ENCODE measurements around the gene CSNK2A1. TPM values are rescaled to one million over a fixed set of nuclear protein-coding genes. Genes with fewer than 3 reads are reported as not detected.
"Not testable (repeated sequence)": the region's sequence is repeated elsewhere in the genome, so short reads cannot be mapped to it uniquely, and the experiment has no call there.

CSNK2A1 gene
- polyA plus RNA-seq, 5 donors = 103 to 163 (median 140) TPM

DNA sequence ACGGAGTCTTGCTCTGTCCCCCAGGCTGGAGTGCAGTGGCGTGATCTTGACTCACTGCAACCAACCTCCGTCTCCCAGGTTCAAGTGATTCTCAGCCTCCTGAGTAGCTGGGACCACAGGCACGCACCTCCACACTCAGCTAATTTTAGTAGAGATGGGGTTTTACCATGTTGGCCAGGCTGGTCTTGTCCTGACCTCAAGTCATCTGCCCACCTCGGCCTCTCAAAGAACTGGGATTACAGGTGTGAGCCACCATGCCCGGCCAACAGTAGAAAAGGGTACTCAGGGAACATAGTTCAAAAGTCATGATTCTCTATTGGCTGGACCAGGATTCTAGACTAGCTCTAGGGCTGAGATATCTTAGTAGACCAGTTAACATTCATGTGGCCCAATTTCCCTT lies 5.6 kb downstream of the CSNK2A1 start:
- DNase-seq = no peak

DNA sequence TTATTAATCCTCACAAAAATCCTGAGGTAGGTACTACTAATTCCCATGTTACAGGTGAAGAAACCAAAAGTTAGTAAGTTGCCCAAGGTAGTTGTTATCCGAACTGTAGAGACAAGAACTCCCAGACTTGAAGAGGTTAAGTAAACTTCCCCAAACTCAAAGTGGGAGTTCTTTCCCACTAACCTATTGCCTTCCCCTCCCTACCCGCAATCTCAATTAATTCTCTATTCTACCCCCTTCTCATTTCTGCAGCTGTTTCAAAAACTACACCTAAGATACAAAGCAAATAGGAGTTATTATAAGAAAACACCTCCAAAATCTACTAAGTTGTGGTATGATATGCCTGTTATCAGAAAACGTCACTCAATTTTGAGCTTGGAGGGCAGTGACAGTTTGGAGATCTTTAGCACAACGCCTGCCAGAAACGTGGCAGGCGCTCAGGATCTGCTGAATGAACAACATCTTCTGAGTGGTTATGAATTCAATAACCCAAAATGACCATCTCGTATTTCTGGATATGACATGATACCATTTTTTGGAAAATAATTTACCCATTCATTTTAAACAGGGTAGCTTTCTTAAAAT lies 7.1 kb downstream of the CSNK2A1 start:
- DNase-seq = no peak

DNA sequence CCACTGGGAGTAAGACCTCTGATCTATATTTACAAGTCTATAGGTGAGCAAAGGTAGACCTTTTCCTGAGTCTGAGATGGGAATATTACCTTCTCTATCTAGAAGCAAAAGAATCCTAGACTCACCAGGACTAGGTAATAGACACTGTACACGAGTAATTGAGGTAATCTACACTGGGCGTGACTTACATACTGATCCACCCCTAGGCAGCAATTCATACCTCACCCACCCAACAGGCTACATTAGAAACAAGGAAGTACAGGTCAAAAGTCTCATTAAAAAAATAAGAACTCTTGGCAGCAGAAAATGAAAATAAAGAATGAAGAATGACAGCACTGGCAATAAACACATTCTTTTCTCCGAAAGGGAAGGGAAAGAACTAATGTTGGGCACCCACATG lies 7.6 kb downstream of the CSNK2A1 start:
- DNase-seq = no peak

DNA sequence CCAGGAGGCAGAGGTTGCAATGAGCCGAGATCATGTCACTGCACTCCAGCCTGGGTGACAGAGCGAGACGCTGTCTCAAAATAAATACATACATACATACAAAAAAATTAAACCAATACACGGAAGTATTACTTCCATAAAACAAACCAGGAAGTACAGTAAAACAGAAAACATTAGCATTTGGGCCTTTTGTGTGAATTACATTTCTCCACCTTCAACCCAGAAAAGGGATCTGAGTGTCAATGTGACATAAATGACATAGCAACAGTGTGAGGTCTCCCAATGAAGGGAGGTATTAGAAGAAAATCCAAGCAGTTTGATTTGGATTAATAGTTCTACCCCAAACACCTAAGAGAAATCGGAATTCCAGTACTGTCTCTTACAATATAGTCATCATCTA lies 10.1 kb downstream of the CSNK2A1 start:
- DNase-seq = no peak

DNA sequence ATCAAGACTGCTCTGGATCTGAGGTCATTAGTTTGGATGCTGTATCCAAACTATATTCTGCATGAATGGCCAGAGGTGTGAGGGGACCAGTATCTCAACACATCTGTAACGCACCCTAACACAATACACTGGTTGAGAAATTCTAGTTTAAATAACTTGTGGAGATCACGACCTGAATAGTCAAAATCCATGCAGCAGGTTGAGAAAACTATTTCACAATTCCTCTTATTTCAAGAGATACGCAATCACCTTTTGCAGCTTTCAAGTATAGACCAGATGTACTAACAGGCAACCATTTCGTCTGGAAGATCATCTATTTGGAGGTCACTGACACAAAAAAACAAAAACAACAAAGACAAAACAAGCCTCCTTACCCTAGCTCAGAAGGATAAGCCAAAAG lies 11.1 kb downstream of the CSNK2A1 start:
- no peak for DNase-seq

DNA sequence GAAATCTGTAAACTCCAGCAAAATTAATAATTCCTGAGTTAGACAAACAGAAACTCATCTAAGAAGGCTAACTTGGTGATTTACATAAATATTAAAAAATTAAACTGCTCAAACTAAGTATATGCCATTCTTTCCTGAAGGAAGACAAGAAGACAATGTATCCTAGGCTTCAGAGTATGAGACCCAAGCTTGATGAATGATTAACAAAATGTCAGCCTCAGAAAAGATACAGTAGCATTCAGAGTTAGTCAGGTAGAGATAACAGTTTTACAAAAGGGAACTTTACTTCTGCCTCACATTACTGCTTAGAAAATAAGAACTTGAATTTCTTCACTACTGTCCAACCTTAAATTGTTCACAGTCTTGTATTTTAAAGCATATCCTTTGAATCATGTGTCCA lies 12.0 kb downstream of the CSNK2A1 start:
- DNase-seq = no peak

DNA sequence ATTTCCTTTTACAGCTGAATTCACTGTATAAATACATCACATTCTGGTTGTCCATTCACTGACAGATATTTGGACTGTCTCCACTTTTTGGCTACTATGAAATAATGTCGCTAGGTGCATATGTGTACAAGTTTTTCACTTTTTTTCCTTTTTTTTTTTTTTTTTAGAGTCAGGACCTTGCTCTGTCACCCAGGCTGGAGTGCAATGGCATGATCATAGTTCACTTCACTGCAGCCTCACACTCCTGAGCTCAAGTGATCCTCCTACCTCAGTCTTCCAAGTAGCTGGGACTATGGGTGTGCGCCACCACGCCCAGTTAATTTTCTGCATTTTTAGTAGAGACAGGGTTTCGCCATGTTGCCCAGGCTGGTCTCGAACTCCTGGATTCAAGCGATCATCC lies 13.3 kb downstream of the CSNK2A1 start:
- no peak for DNase-seq

DNA sequence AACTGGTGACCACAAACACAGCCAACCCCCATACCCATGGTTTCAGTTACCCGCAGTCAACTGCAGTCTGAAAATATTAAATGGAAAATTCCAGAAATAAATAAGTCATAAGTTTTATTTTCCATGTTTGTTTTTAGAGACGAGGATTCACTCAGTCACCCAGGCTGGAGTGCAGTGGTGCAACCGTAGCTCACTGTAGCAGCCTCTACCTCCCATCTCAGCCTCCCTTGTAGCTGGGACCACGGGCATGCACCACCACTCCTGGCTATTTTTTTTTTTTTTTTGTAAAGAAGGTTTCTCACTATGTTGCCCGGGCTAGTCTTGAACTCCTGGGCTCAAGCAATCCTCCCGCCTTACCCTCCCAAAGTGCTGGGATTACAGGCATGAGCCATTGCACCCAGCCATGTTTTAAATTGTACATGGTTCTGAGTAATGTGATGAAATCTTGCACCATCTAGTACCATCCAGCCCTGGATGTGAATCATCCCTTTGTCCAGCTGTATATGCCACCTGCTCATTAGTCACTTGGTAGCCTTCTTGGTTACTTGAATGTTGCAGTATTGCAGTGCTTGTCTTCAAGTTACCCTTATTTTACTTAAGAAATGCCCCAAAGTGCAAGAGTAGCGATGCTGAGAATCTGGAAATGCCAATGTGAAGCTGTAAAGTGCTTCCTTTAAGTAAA lies 14.5 kb downstream of the CSNK2A1 start:
- DNase-seq = no peak

DNA sequence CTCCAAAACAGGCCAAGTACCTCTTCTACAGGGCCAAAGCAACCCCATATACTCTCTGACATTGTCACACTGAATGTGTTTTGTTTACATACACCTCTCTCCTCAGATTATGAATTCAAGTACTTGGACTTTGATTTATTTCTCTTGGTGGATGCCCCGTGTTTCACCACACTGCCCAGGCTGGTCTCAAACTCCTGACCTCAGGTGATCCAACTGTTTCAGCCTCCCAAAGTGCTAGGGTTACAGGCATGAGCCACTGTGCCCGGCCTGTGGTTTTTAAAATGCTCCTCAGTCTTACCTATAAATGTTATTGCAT lies 16.1 kb downstream of the CSNK2A1 start:
- no peak for DNase-seq

DNA sequence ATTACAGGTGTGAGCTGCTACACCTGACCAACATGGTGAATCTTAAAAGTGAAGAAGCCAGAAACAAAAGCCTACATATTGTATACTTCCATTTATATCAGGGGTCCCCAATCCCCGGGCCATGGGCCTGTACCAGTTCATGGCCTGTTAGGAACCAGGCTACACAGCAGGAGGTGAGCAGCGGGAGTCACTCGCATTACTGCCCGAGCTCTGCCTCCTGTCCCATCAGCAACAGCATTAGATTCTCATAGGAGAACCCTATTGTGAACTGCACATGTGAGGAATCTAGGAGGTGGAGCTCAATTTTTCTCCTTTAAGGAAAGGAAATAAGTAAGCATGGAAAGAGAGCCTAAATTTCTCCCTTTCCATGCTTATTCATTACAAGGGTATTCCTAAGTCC lies 21.7 kb downstream of the CSNK2A1 start:
- DNase-seq = no peak

DNA sequence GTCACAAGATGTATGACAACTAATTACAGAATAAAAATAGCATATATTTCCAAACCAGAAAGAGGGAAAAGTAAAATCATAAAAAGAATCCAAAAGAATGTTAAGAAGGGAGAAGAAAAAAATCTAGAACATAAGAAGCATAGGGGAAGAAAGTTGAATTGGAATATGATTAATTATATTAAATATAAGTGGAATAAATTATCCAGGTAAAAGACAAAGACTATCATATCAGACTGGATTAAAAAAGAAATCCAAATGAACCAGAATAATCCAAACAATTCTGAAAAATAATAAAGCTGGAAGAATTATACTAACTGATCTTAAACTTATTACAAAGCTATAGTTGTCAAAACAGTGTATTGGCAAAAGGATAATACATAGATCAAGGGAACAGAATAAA lies 23.6 kb downstream of the CSNK2A1 start:
- DNase-seq = no peak

DNA sequence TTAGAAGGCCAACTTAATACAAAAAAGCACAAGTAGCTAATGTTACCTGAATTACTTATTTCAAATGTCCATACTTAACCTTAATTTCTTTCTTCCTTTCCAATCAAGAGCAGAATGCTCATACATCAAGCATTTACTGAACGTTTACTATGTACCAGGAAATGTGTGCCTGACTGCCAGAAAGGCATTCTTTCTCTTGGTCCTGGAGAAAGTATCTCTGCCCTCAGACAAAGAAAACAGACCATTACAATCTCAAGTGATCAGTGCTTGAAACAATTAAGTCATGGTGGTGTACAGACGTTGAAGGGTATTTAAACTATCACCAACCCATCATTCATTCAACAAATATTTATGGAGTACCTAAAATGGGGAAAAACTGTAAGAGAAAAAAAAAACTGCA lies 26.4 kb downstream of the CSNK2A1 start:
- DNase-seq = no peak

DNA sequence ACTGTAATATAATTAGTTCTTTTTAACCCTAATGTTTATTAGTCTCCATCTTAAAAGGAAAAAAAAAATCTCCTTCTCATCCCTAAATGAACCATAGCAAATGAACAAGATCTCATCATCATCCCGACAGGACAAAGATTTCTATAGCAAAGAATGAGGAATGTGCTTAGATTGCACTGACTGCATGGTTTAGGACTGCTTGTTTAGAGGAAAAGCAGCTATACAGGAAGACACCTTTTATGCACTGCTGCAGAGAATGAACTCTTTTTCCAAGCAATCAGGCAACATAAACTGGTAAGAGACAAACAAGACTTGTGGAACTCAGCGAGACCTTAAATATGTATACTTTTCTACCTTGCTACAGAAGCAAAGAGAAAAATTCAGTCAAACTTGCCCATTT lies 26.8 kb downstream of the CSNK2A1 start:
- DNase-seq = no peak

DNA sequence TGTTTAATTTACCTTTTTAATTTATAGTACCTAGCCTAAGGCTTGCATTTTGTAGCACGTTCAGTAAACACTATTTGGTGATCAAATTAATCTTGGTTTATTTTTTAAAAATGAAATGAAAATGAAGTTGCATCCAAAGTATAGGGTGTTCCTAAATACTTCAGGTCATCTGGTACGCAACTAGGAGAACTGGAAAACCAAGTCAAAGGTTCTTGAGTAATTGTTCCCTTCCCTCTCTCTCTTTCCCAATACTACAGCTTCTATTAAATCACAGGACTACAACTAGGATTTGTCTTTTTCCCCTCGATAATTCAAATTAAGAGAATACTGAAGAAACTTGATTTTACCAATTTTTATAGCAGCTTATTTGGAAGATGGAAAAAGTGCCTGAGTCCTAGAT lies 27.9 kb downstream of the CSNK2A1 start:
- DNase-seq = no peak

DNA sequence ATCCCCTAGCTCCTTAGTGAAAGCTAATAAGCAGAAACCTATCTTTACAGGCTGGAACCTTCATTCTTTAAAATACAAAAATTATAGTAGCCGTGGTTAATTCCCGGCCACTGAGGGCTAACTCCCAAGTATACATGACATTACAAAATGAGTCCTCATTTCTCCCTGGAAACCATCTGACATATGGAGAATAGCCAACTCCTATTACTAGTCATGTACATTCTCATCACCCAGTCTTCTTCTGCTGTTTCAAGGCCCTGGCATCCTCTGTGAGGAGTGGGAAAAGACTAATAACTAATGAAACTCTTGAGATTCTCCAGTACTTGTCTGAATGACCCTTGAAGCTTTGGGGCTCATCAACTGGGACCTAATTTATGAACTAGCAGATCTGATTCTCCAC lies 30.2 kb downstream of the CSNK2A1 start:
- no peak for DNase-seq

DNA sequence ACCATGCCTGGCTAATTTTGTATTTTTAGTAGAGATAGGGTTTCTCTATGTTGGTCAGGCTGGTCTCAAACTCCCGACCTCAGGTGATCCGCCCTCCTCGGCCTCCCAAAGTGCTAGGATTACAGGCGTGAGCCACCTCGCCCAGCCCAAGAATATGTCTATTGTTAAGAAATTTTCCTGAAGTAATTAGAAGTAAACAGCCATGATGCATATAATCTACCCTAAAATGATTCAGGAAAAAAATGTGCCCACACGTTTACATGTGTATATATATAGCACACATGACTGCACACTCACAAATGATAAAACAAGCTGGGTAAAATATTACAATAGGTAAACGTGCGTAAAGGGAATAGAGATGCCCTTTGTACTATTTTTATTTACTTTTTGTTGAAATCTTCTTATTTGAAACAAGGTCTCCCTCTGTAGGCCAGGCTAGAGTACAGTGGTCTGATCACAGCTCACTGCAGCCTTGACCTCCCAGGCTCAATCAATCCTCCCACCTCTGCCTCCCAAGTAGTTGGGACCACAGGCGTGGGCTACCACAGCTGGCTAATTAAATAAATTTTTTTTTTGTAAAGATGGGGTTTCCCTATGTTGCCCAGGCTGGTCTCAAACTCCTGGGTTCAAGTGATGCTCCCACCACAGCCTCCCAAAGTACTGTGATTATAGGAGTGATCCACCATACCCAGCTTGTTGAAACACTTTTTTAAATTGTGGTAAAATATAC lies 33.1 kb downstream of the CSNK2A1 start:
- DNase-seq = not testable (repeated sequence)

DNA sequence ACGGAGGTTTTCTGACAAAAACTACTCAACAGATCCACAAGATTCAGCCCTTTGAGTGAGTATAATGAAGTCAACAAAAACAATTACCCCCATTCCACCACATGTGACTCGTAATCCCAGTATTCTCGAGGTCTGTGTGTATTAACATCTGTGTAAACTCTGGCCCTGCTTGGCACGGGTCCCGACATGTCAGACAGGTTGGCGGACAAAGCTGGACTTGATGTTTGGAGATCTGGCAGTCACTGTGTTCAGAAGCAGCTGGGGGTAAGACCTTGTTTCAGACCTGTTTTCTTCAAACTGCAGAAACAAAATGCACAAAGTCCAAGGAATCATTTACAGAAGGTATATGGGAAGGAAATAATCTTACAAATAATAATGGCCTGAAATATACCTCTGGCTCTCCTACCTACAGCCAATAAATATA lies 35.2 kb downstream of the CSNK2A1 start:
- DNase-seq = not testable (repeated sequence)

DNA sequence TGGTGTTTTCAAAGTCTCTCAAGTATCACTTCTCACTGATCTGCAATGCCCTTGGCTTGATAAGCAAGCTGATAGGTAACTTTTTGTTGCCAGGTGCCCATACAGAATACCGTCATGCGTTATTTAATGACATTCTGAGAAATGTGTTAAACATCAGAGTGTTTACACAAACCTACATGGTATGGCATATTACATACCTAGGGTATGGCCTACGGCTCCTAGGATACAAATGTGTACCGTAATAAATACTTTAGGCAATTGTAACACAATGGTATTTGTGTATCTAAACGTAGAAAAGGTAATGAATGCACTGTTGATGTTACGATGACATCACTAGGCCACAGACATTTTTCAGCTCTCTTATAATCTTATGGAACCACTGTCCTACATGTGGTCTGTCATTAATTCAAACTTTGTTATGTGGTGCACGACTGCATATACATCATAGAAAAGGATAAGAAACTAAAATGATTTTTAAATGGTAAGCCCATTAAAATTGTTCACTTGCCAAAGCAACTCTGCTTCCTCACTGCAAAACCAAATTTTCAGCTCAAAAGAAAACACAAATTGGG lies 35.7 kb downstream of the CSNK2A1 start:
- no peak for DNase-seq

DNA sequence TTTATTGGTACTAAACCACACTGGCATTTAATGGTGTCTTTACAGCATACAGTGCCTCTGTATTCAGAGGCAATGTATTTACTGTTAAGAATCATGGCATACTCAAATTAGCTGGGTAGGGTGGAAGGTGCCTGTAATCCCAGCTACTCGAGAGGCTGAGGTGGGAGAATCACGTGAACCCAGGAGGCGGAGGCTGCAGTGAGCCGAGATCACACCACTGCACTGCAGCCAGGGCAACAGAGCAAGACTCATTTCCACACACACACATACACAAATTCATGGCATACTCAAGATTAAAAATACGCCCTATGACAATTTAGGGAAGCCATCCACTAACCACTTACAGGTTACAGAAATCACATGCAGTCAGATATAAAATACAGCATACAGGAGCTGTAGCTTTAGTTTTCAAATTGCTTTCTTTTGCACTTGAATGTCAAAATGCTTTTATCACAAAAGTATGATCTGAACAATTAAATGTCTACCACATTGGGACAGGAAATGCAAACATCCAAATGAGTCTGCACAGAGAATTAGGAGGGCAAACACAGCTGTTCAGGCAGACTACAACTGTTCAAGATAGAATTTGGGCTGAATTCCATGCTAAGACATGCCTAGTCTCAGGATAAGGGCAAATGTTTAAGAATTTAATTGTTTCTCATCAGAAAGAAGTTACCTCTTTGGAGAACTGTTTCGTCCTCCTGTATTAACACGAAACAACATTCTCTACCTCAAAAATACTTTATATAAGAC lies 36.4 kb downstream of the CSNK2A1 start:
- DNase-seq = no peak

DNA sequence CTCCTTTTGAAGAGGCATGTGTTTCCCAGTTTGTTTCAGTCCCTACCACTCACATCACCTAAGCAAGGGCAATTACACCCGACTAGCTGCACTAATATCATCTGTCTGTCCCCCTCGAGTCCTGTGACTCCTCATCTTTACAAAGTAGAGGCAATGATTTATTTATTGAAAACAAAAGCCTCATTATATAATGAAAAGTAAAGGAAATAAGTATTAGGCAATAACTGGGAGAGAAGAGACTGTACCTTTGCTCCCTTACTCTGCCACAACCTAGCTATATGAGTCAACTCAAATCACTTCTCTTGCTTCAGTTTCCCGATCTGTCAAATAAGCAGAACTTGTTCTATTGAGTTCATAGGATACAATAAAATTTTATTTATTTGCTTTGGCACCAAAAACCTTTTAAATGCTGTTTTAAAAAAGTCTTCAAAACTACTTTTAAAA lies 38.9 kb downstream of the CSNK2A1 start:
- no peak for DNase-seq

DNA sequence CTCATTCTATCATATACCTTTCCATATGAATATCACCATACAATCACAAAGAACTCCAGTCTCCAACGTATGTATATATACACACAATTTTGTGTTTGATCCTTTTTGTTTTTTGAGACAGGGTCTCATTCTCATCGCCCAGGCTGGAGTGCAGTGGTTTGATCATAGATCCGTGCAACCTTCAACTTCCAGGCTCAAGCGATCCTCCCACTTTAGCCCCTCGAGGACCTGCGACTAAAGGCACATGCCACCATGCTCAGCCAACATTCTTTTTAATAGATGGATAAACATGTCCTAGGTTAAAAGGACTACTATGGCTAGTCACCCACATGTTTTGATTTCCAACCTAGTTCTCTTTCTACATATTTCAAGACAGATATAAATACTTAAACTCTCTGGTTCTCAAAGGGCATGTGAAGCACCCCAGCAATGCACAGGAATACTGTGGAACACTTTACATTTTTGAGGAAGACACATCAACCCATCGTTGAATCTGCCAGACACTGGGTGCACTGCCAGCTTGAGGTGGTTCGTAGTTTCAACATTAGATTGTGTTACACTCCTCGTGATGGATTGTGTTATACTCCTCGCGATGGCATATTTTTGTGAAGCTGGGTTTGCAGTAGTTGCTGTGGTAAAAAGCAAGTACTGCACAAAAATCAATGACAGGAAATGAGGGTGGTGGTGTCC lies 40.4 kb downstream of the CSNK2A1 start:
- no peak for DNase-seq

DNA sequence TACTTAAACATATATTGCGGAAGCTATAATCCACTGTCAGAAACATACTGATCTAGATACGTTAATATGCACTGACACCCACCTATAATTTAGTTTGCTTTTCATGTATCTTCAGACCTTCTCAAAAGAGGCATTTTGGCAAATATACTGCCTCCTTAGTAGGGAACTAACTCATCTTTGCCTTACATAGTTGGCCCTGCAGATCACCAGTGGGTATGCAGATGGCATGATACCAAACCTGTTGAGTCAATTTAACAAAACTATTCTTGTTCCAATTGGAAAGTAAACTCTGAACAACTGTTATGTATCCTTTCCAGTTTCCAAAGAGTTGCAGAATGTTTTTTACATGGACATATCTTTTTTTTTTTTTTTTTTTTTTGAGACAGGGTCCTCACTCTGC lies 45.6 kb downstream of the CSNK2A1 start:
- DNase-seq = no peak
